Smooth muscle cell (in vitro differentiated cells): ENCODE results near the gene OR5AU1. TPM values are rescaled to one million over a fixed set of nuclear protein-coding genes. Genes with fewer than 3 reads are reported as not detected.

Experiments used
- DNase-seq: peaks from one replicate; lab custom pipeline; 2025; ENCODE audit not compliant: unreplicated experiment; lab: John Stamatoyannopoulos, UW
- H2AFZ ChIP-seq: fragments of 200-600 bp; sonication (generic); 2 replicates; pipeline ENCODE4 v1.6.0; 2016; ENCODE audit warnings: antibody characterized with exemption, low read depth, mild to moderate bottlenecking
- H3F3A ChIP-seq: fragments of 200-600 bp; sonication (generic); 2 replicates; pipeline ENCODE4 v1.6.0; 2017; ENCODE audit warnings: antibody characterized with exemption, low read depth
- H3K27ac ChIP-seq: fragments of 200-600 bp; sonication (generic); 2 replicates; pipeline ENCODE4 v1.5.1; 2016; ENCODE audit warnings: low read depth, mild to moderate bottlenecking
- H3K27me3 ChIP-seq: fragments of 200-600 bp; sonication (generic); 2 replicates; pipeline ENCODE4 v1.6.1; 2016; ENCODE audit warnings: low read depth, mild to moderate bottlenecking
- H3K36me3 ChIP-seq: fragments of 200-600 bp; sonication (generic); 2 replicates; pipeline ENCODE4 v1.5.1; 2016; ENCODE audit warnings: low read depth
- H3K4me1 ChIP-seq: fragments of 200-600 bp; sonication (generic); 2 replicates; pipeline ENCODE4 v1.5.1; 2016; ENCODE audit warnings: low read depth
- H3K4me2 ChIP-seq: fragments of 200-600 bp; sonication (generic); 2 replicates; pipeline ENCODE4 v1.6.0; 2016; ENCODE audit warnings: mild to moderate bottlenecking
- H3K4me3 ChIP-seq: fragments of 200-600 bp; sonication (generic); 2 replicates; pipeline ENCODE4 v1.5.1; 2016; ENCODE audit warnings: mild to moderate bottlenecking
- H3K79me2 ChIP-seq: fragments of 200-600 bp; sonication (generic); 2 replicates; pipeline ENCODE4 v1.6.0; 2016; ENCODE audit warnings: low read depth, mild to moderate bottlenecking
- H3K9ac ChIP-seq: fragments of 200-600 bp; sonication (generic); 2 replicates; pipeline ENCODE4 v1.6.0; 2016; ENCODE audit warnings: low read depth
- H3K9me3 ChIP-seq: fragments of 200-600 bp; sonication (generic); replicated peaks from 2 replicates; pipeline ENCODE4 v1.5.1; 2016; ENCODE audit warnings: low read depth
- H4K20me1 ChIP-seq: fragments of 200-600 bp; sonication (generic); 2 replicates; pipeline ENCODE4 v1.6.0; 2016; ENCODE audit warnings: low read depth
- CTCF ChIP-seq: fragments of 200-600 bp; sonication (generic); IDR thresholded peaks from 2 replicates; pipeline ENCODE4 v1.5.1; 2017; ENCODE audit warnings: borderline replicate concordance, mild to moderate bottlenecking, antibody characterized with exemption; ENCODE audit not compliant: insufficient read depth, poor library complexity, severe bottlenecking
- WGBS: methylation state at CpG from one replicate; pipeline ENCODE4 v1.1.7; 2016; ENCODE audit warnings: low lambda C conversion rate; 5-methylcytosine and 5-hydroxymethylcytosine counted together
- polyA plus RNA-seq: library from polyadenylated mRNA; unstranded; fragments of >200 nt; fragmentation: Nextera tagmentation; extraction: Ambion mirVana; gene quantifications from 2 replicates; pipeline ENCODE4 v1.2.1, GENCODE V29; 2016
- total RNA-seq: library from RNA; depleted of rRNA; stranded (reverse); fragments of >200 nt; gene quantifications from 2 replicates; pipeline ENCODE4 v1.2.3, GENCODE V29; 2014

OR5AU1 gene
- total and polyA plus RNA-seq, 2 experiments from 2014 or later, result not detected

- H3K27me3 ChIP-seq, result no peaks in the 10 kb centered on the region
- DNase-seq, result no peak
- H3K4me2 ChIP-seq, result no peak overlapping the region
- H3K9me3 ChIP-seq, result no peaks in the 10 kb centered on the region
- no peak overlapping the region for H3K27ac ChIP-seq
- H4K20me1 ChIP-seq, result no peaks in the 10 kb centered on the region
- H2AFZ ChIP-seq, result no peak overlapping the region
- H3K4me1 ChIP-seq, result no peaks in the 10 kb centered on the region
- no peaks in the 10 kb centered on the region for H3K79me2 ChIP-seq
- no peak overlapping the region for H3K9ac ChIP-seq
- no peaks in the 10 kb centered on the region for H3K36me3 ChIP-seq
- no peak for TF ChIP-seq CTCF
- H3K4me3 ChIP-seq, result no peak overlapping the region
- H3F3A ChIP-seq, result no peaks in the 10 kb centered on the region
- 64% methylated on average over 1 of the region's 1 CpG for WGBS
Observed at GRCh38 chr14:21133901-21134300, 22.0 kb downstream of the OR5AU1 start.

- Histone ChIP-seq H3F3A (no peaks in the 10 kb centered on the region), H2AFZ (no peak overlapping the region), H3K79me2 (no peaks in the 10 kb centered on the region), H3K36me3 (no peaks in the 10 kb centered on the region), H3K4me3 (no peak overlapping the region), H3K9ac (no peak overlapping the region), H4K20me1 (no peaks in the 10 kb centered on the region), H3K27ac (no peak overlapping the region), H3K27me3 (no peaks in the 10 kb centered on the region), H3K9me3 (no peaks in the 10 kb centered on the region), H3K4me1 (no peaks in the 10 kb centered on the region), H3K4me2 (no peak overlapping the region)
- WGBS, result 90% methylated on average over 1 of the region's 1 CpG
- DNase-seq, result no peak
- TF ChIP-seq CTCF, result no peak
Observed at GRCh38 chr14:21123429-21123828, 32.4 kb downstream of the OR5AU1 start.

GRCh38 chr14:21121122-21121521 lies 34.7 kb downstream of the OR5AU1 start:
- no peaks in the 10 kb centered on the region for H3K36me3 ChIP-seq
- DNase-seq, result no peak
- H2AFZ ChIP-seq, result no peak overlapping the region
- no peaks in the 10 kb centered on the region for H4K20me1 ChIP-seq
- H3K27ac ChIP-seq, result no peak overlapping the region
- TF ChIP-seq CTCF, result no peak
- H3K4me3 ChIP-seq, result no peak overlapping the region
- H3K9me3 ChIP-seq, result no peaks in the 10 kb centered on the region
- WGBS, result 65% methylated on average over 1 of the region's 1 CpG
- no peaks in the 10 kb centered on the region for H3K4me1 ChIP-seq
- no peak overlapping the region for H3K9ac ChIP-seq
- H3K79me2 ChIP-seq, result no peaks in the 10 kb centered on the region
- no peak overlapping the region for H3K4me2 ChIP-seq
- H3F3A ChIP-seq, result no peaks in the 10 kb centered on the region
- H3K27me3 ChIP-seq, result no peaks in the 10 kb centered on the region

- Histone ChIP-seq H3K27me3 (no peaks in the 10 kb centered on the region), H3F3A (no peaks in the 10 kb centered on the region), H3K4me2 (no peak overlapping the region), H3K9me3 (no peaks in the 10 kb centered on the region), H2AFZ (no peak overlapping the region), H3K9ac (no peak overlapping the region), H3K4me3 (no peak overlapping the region), H3K4me1 (no peaks in the 10 kb centered on the region), H3K36me3 (no peaks in the 10 kb centered on the region), H3K27ac (no peak overlapping the region), H4K20me1 (no peaks in the 10 kb centered on the region), H3K79me2 (no peaks in the 10 kb centered on the region)
- TF ChIP-seq CTCF, result no peak
- DNase-seq, result no peak
- WGBS, result 82% methylated on average over 6 of the region's 6 CpGs
Observed at GRCh38 chr14:21120686-21121085, 35.2 kb downstream of the OR5AU1 start.
